HepG2 (cell line): ENCODE data around the gene FRMD6. TPM values are rescaled to one million over a fixed set of nuclear protein-coding genes. Genes with fewer than 3 reads are reported as not detected.

Experiments
- ATAC-seq: fragments of 200-7000 bp; cut with Tn5 transposase; 3 replicates; pipeline ENCODE4 v1.9.1; 2020; ENCODE audit warnings: mild to moderate bottlenecking, moderate library complexity
- BruUV-seq: library from RNA; stranded (reverse); fragments of 400-500 nt; replicated peaks from 2 replicates; lab custom pipeline; 2021; lab: Mats Ljungman, UMichigan
- CTCF ChIA-PET: fragments of 300-600 bp; formaldehyde crosslinking; extraction: SDS; loops from one replicate; lab custom pipeline; 2021; ENCODE audit warnings: low total read pairs, inconsistent platforms, low intra/inter-chr PET ratio; lab: Yijun Ruan, JAX
- POLR2A ChIA-PET: fragments of 350-600 bp; sonication (Branson Sonifier 250); formaldehyde crosslinking; loops from one replicate; lab custom pipeline; 2020; ENCODE audit warnings: antibody characterized with exemption, inconsistent platforms; lab: Yijun Ruan, JAX
- DNase-seq: peaks from one replicate; pipeline ENCODE4 v3.0.0-alpha.2; 2015; ENCODE audit warnings: low spot score
- FAIRE-seq: peaks from 3 replicates; lab custom pipeline; 2011; peaks lifted over from hg19 to GRCh38; lab: Jason Lieb, UNC
- H2AFZ ChIP-seq: one replicate; pipeline ENCODE4 v1.6.1; 2011; ENCODE audit warnings: low read length, inconsistent platforms
- H3K27ac ChIP-seq: fragments of 300-600 bp; 3 replicates; pipeline ENCODE4 v1.8.0; 2011; ENCODE audit warnings: mixed run types, mild to moderate bottlenecking, mixed read lengths, low read length, inconsistent platforms; ENCODE audit not compliant: insufficient read depth; ENCODE audit errors: extremely low read length
- H3K27me3 ChIP-seq, 2 experiments: fragments of 200-600 bp in 1 of 2; 2 replicates in 1 of 2; 3 replicates in 1 of 2; pipeline versions ENCODE4 v1.6.0 to v1.8.0; 2011; ENCODE audit warnings: low read length in 2 of 2, mild to moderate bottlenecking in 2 of 2, moderate library complexity in 2 of 2, inconsistent platforms in 1 of 2; ENCODE audit not compliant: insufficient read depth in 2 of 2, control insufficient read depth in 1 of 2
- H3K36me3 ChIP-seq, 2 experiments: fragments of 200-600 bp in 1 of 2; replicated peaks in 1 of 2; 2 replicates in 1 of 2; 3 replicates in 1 of 2; pipeline versions ENCODE4 v1.5.1 to v1.8.0; 2011; ENCODE audit warnings: low read length in 2 of 2, inconsistent platforms in 1 of 2; ENCODE audit not compliant: insufficient read depth in 2 of 2, control insufficient read depth in 1 of 2
- H3K4me1 ChIP-seq: 2 replicates; pipeline ENCODE4 v1.5.1; 2012; ENCODE audit warnings: low read length, inconsistent platforms; ENCODE audit not compliant: insufficient read depth
- H3K4me2 ChIP-seq: 2 replicates; pipeline ENCODE4 v1.6.0; 2011; ENCODE audit warnings: low read depth, low read length, inconsistent platforms
- H3K4me3 ChIP-seq, 3 experiments: fragments of 200-600 bp in 1 of 3; sonication (generic), shearing (Covaris generic) in 1 of 3; replicated peaks in 1 of 3; 2 replicates each; pipeline ENCODE4 v1.5.1; 2011 to 2016; ENCODE audit warnings: low read length in 3 of 3, inconsistent platforms in 2 of 3, low read depth in 2 of 3, mild to moderate bottlenecking in 2 of 3, control low read depth in 1 of 3, mixed read lengths in 1 of 3; ENCODE audit not compliant: insufficient read depth in 1 of 3
- H3K79me2 ChIP-seq: one replicate; pipeline ENCODE4 v1.6.1; 2011; ENCODE audit warnings: low read length, inconsistent platforms; ENCODE audit not compliant: insufficient read depth
- H3K9ac ChIP-seq: 2 replicates; pipeline ENCODE4 v1.6.0; 2011; ENCODE audit warnings: mild to moderate bottlenecking, low read depth, low read length, inconsistent platforms; ENCODE audit not compliant: insufficient read depth
- H3K9me3 ChIP-seq: 2 replicates; pipeline ENCODE4 v1.5.1; 2012; ENCODE audit warnings: mild to moderate bottlenecking, low read length
- H4K20me1 ChIP-seq: 2 replicates; pipeline ENCODE4 v1.6.0; 2011; ENCODE audit warnings: inconsistent platforms, mild to moderate bottlenecking, low read length, moderate library complexity; ENCODE audit not compliant: insufficient read depth
- BCL6 ChIP-seq: IDR thresholded peaks from 2 replicates; pipeline ENCODE4 v1.6.1; 2016; ENCODE audit warnings: missing genetic modification reagents, missing compliant biosample characterization
- CEBPB ChIP-seq: IDR thresholded peaks from 2 replicates; pipeline ENCODE4 v1.6.1; 2011; ENCODE audit warnings: low read depth, low read length, improper control_type of control experiment, borderline replicate concordance
- FOXA3 ChIP-seq: IDR thresholded peaks from 2 replicates; pipeline ENCODE4 v1.6.1; 2016; ENCODE audit warnings: missing genetic modification reagents, missing compliant biosample characterization
- ISX ChIP-seq: sonication (generic); formaldehyde crosslinking; conservative IDR thresholded peaks from 2 replicates; pipeline ENCODE4 v1.5.0; 2020; ENCODE audit warnings: missing genetic modification reagents
- KAT7 ChIP-seq: IDR thresholded peaks from 2 replicates; pipeline ENCODE4 v1.6.1; 2018; ENCODE audit warnings: borderline replicate concordance, missing compliant biosample characterization
- NR2F1 ChIP-seq, 2 experiments: fragments of 450-650 bp in 1 of 2; formaldehyde crosslinking in 1 of 2; IDR thresholded peaks; 2 replicates each; pipeline versions ENCODE4 v1.5.0 to v1.6.1; 2016 to 2020; ENCODE audit warnings: mild to moderate bottlenecking in 1 of 2, missing compliant biosample characterization in 1 of 2, missing genetic modification reagents in 1 of 2, moderate library complexity in 1 of 2
- RFXAP ChIP-seq: sonication (generic); formaldehyde crosslinking; IDR thresholded peaks from 2 replicates; pipeline ENCODE4 v1.4.0; 2020; ENCODE audit warnings: missing genetic modification reagents, borderline replicate concordance
- SMARCC2 ChIP-seq: fragments of 450-650 bp; IDR thresholded peaks from 2 replicates; pipeline ENCODE4 v1.6.1; 2017; ENCODE audit warnings: antibody characterized with exemption, mild to moderate bottlenecking
- SP140L ChIP-seq: sonication (generic); formaldehyde crosslinking; IDR thresholded peaks from 2 replicates; pipeline ENCODE4 v1.4.0; 2020; ENCODE audit warnings: missing genetic modification reagents, borderline replicate concordance
- ZFP36 ChIP-seq: fragments of 150-350 bp; IDR thresholded peaks from 2 replicates; pipeline ENCODE4 v1.6.1; 2018; ENCODE audit warnings: borderline replicate concordance, low read length, low read depth; ENCODE audit not compliant: partially characterized antibody
- ZFYVE20 ChIP-seq: sonication (generic); formaldehyde crosslinking; IDR thresholded peaks from 2 replicates; pipeline ENCODE4 v1.8.0; 2023; ENCODE audit warnings: low read depth, mild to moderate bottlenecking, moderate library complexity, missing genetic modification reagents, borderline replicate concordance
- ZNF709 ChIP-seq: sonication (generic); formaldehyde crosslinking; IDR thresholded peaks from 2 replicates; pipeline ENCODE4 v1.5.0; 2020; ENCODE audit warnings: mild to moderate bottlenecking, missing genetic modification reagents
- ZNF749 ChIP-seq: sonication (generic); formaldehyde crosslinking; IDR thresholded peaks from 2 replicates; pipeline ENCODE4 v1.8.0; 2022; ENCODE audit warnings: mild to moderate bottlenecking, missing genetic modification reagents, moderate library complexity, borderline replicate concordance
- whole genome bisulfite sequencing: methylation state at CpG from one replicate; pipeline ENCODE4 v1.1.6; 2017; ENCODE audit warnings: low lambda C conversion rate; 5-methylcytosine and 5-hydroxymethylcytosine counted together
- in situ Hi-C: cut with HindIII; loops from 2 replicates; pipeline ENCODE4 v1.10.0; 2017; ENCODE audit warnings: low pct_unique_long_range_greater_than_20kb; ENCODE audit not compliant: extremely low pct_ligation_motif_present
- intact Hi-C: fragments of 100-400 bp; cut with micrococcal nuclease; formaldehyde crosslinking; loops from one replicate; pipeline ENCODE4 v1.10.0; 2022; ENCODE audit not compliant: unreplicated experiment
- polyA plus RNA-seq, 8 experiments: library from polyadenylated mRNA; depleted of rRNA in 3 of 8; stranded (reverse) in 7 of 8; unstranded in 1 of 8; fragments of >200 nt; fragmentation: Illumina TruSeq in 4 of 8; extraction: Trizol in 4 of 8; gene quantifications; 2 replicates each; pipeline versions ENCODE4 v1.2.1 to v1.2.3, GENCODE V29; 2011 to 2016; ENCODE audit warnings: low read depth in 4 of 8, missing spikeins in 1 of 8, mixed read lengths in 1 of 8; ENCODE audit not compliant: insufficient read depth in 1 of 8
- total RNA-seq, 5 experiments: library from RNA; depleted of rRNA; stranded (reverse); fragments of >200 nt; fragmentation: Illumina TruSeq; extraction: Trizol; gene quantifications; 2 replicates each; pipeline ENCODE4 v1.2.3, GENCODE V29; 2016; ENCODE audit warnings: low read depth in 1 of 5
- TF ChIP-seq, protein P1 (sequence below): sonication (generic); formaldehyde crosslinking; IDR thresholded peaks from 2 replicates; pipeline ENCODE4 v1.4.0; 2020; ENCODE audit warnings: mild to moderate bottlenecking, missing genetic modification reagents
- TF ChIP-seq, protein P2 (sequence below): sonication (generic); formaldehyde crosslinking; IDR thresholded peaks from 2 replicates; pipeline ENCODE4 v1.8.1; 2022; ENCODE audit warnings: mild to moderate bottlenecking, missing genetic modification reagents

The FRMD6 gene
- total and polyA plus RNA-seq, 2 of the 13 experiments (the other 11 are each of a cell fraction or from before 2014, with no cell fraction given): 2.4 to 5.4 TPM

DNA sequence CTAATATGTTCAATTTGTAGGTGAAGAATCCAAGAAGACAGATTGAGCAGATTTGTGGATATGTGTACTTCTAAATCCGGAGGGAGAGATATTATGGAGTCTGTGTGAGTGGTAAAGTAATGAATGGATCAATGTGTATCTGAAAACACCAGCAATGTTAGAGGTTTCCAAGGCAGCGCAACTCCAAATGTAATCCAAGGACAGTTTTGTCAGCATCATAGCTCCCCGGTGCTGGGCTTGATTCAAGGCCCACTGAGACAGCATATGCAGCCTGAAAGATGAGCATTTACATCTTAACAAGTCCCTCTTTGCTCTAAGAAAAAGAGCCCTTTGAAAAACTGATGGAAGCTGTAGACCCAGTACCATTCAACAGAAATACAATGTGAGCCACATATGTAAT is 38.3 kb upstream of the FRMD6 start:
- Histone ChIP-seq H3K79me2 (no peaks in the 10 kb centered on the region), H3K27me3 (no peaks in the 10 kb centered on the region), H3K27ac (no peak overlapping the region), H3K4me1 (peaks cover 15% of the 10 kb centered on the region), H2AFZ (no peak overlapping the region), H3K4me3 (no peak overlapping the region), H3K36me3 (no peaks in the 10 kb centered on the region), H3K4me2 (no peak overlapping the region), H4K20me1 (no peaks in the 10 kb centered on the region), H3K9me3 (no peaks in the 10 kb centered on the region), H3K9ac (no peak overlapping the region)
- in situ Hi-C loops (no loop called here), intact Hi-C loops (no loop called here)
- ChIA-PET POLR2A (no interaction called here), CTCF (no interaction called here)
- no TSS peak for BruUV-seq
- no peak for DNase-seq
- FAIRE-seq: no peak
- WGBS: 52% methylated on average over 3 of the region's 3 CpGs
- ATAC-seq: no peak
- TF ChIP-seq KAT7 (CRISPR knock-in tag) (no peak), SP140L (CRISPR knock-in tag) (no peak), SMARCC2 (no peak), NR2F1 (CRISPR knock-in tag; IDR thresholded peaks at IDR 0.05) (no peak), ZFYVE20 (CRISPR knock-in tag) (no peak), ZNF749 (CRISPR knock-in tag) (no peak), RFXAP (no peak), CEBPB (no peak), BCL6 (CRISPR knock-in tag) (no peak), FOXA3 (CRISPR knock-in tag) (no peak), ISX (CRISPR knock-in tag) (no peak), ZFP36 (no peak), ZNF709 (CRISPR knock-in tag) (no peak)
- TF ChIP-seq, protein P1, sequence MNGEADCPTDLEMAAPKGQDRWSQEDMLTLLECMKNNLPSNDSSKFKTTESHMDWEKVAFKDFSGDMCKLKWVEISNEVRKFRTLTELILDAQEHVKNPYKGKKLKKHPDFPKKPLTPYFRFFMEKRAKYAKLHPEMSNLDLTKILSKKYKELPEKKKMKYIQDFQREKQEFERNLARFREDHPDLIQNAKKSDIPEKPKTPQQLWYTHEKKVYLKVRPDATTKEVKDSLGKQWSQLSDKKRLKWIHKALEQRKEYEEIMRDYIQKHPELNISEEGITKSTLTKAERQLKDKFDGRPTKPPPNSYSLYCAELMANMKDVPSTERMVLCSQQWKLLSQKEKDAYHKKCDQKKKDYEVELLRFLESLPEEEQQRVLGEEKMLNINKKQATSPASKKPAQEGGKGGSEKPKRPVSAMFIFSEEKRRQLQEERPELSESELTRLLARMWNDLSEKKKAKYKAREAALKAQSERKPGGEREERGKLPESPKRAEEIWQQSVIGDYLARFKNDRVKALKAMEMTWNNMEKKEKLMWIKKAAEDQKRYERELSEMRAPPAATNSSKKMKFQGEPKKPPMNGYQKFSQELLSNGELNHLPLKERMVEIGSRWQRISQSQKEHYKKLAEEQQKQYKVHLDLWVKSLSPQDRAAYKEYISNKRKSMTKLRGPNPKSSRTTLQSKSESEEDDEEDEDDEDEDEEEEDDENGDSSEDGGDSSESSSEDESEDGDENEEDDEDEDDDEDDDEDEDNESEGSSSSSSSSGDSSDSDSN (CRISPR knock-in tag): no peak
- TF ChIP-seq, protein P2, sequence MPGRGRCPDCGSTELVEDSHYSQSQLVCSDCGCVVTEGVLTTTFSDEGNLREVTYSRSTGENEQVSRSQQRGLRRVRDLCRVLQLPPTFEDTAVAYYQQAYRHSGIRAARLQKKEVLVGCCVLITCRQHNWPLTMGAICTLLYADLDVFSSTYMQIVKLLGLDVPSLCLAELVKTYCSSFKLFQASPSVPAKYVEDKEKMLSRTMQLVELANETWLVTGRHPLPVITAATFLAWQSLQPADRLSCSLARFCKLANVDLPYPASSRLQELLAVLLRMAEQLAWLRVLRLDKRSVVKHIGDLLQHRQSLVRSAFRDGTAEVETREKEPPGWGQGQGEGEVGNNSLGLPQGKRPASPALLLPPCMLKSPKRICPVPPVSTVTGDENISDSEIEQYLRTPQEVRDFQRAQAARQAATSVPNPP (CRISPR knock-in tag): no peak
